Parathyroid adenoma (tissue), 2 donors: ENCODE measurements around the gene DRICH1.
"Not testable (repeated sequence)": the region's sequence is repeated elsewhere in the genome, so short reads cannot be mapped to it uniquely, and the experiment has no call there.

Experiments
- H2AFZ ChIP-seq: fragments of 300-600 bp; sonication (generic); one replicate; pipeline ENCODE4 v1.7.0; 2017; ENCODE audit warnings: antibody characterized with exemption, mild to moderate bottlenecking
- H3K27ac ChIP-seq: fragments of 300-600 bp; sonication (generic); one replicate; pipeline ENCODE4 v1.7.0; 2017
- H3K27me3 ChIP-seq: fragments of 300-600 bp; sonication (generic); one replicate; pipeline ENCODE4 v1.7.0; 2017; ENCODE audit warnings: low read length; ENCODE audit not compliant: control insufficient read depth, insufficient read depth
- H3K36me3 ChIP-seq: fragments of 300-600 bp; sonication (generic); one replicate; pipeline ENCODE4 v1.7.0; 2017; ENCODE audit warnings: low read length; ENCODE audit not compliant: control insufficient read depth, insufficient read depth
- H3K4me1 ChIP-seq: fragments of 300-600 bp; sonication (generic); one replicate; pipeline ENCODE4 v1.7.0; 2017; ENCODE audit warnings: control low read depth
- H3K4me2 ChIP-seq: fragments of 300-600 bp; sonication (generic); one replicate; pipeline ENCODE4 v1.7.0; 2017; ENCODE audit warnings: low read length
- H3K4me3 ChIP-seq: fragments of 300-600 bp; sonication (generic); one replicate; pipeline ENCODE4 v1.7.0; 2017; ENCODE audit warnings: low read depth, low read length
- H3K79me2 ChIP-seq: fragments of 300-600 bp; sonication (generic); one replicate; pipeline ENCODE4 v1.7.0; 2017; ENCODE audit warnings: control low read depth
- H3K9ac ChIP-seq: fragments of 300-600 bp; sonication (generic); one replicate; pipeline ENCODE4 v1.7.0; 2017; ENCODE audit warnings: mild to moderate bottlenecking
- H3K9me3 ChIP-seq: fragments of 300-600 bp; sonication (generic); one replicate; pipeline ENCODE4 v1.7.0; 2017; ENCODE audit warnings: low read length; ENCODE audit not compliant: control insufficient read depth
- TF ChIP-seq, protein P1 (sequence below): fragments of 300-600 bp; sonication (generic); IDR thresholded peaks from one replicate; pipeline ENCODE4 v1.7.0; 2017; ENCODE audit warnings: antibody characterized with exemption, mild to moderate bottlenecking
- donor health status: primary hyperparathyroidism.

Gene DRICH1

DNA sequence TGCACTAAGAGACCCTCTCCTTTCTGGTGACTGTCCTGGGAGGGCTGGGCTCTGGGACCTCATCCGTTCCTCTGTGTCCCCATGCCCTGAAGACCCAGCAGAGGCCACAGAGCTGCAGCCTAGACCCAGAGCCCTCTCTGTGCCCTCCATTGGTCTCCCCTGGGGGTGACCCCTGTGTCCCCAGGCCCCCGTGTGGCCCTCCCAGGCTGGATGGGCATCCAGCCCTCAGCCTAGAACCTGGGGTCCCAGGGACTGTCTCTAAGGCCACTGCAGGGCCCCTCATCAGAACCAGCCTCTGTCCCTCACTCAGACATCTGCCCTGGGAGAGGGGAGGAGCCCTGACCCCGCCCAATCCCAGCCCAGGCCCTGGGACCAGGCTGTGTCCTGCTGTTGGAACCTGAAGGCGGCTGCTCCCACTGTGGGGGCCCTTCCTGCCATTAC is 57.7 kb downstream of the DRICH1 start:
- Histone ChIP-seq H3K79me2 (no peaks in the 10 kb centered on the region), H3K36me3 (no peaks in the 10 kb centered on the region), H3K9ac (no peak overlapping the region), H3K4me1 (no peaks in the 10 kb centered on the region), H3K4me2 (no peak overlapping the region), H3K9me3 (no peaks in the 10 kb centered on the region), H2AFZ (no peak overlapping the region), H3K27ac (no peak overlapping the region), H3K4me3 (no peak overlapping the region), H3K27me3 (no peaks in the 10 kb centered on the region)
- TF ChIP-seq, protein P1, sequence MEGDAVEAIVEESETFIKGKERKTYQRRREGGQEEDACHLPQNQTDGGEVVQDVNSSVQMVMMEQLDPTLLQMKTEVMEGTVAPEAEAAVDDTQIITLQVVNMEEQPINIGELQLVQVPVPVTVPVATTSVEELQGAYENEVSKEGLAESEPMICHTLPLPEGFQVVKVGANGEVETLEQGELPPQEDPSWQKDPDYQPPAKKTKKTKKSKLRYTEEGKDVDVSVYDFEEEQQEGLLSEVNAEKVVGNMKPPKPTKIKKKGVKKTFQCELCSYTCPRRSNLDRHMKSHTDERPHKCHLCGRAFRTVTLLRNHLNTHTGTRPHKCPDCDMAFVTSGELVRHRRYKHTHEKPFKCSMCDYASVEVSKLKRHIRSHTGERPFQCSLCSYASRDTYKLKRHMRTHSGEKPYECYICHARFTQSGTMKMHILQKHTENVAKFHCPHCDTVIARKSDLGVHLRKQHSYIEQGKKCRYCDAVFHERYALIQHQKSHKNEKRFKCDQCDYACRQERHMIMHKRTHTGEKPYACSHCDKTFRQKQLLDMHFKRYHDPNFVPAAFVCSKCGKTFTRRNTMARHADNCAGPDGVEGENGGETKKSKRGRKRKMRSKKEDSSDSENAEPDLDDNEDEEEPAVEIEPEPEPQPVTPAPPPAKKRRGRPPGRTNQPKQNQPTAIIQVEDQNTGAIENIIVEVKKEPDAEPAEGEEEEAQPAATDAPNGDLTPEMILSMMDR, result no peak

DNA sequence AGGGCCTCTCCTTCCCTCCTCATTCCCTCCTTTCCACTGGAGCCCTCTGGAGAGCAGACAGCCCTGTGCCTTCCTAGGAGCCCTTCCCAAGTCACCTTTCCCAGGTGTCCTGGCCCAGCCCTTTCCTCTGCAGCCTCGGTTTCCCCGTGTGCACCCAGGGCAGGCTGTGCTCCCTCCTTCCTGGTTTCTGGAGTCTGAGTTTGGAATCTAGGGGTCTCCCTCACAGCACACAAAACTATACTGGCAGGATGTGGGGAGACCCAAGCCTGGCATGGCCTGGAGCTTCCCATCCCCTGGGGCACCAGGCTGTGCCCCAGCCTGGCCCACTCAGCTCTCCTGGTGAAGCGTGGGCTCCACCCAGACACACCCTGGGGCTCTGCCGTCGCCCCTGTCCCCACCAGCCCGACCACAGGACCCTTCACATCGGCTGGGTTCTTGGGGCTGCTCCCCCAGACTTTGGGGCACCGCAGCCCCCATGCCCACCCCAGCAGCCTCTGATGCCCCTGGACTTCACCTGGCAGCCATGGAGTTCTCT is 58.4 kb downstream of the DRICH1 start:
- not testable (repeated sequence) for H3K9me3 ChIP-seq, H3K27ac ChIP-seq, H3K36me3 ChIP-seq, H3K9ac ChIP-seq, H3K27me3 ChIP-seq, H3K4me1 ChIP-seq, H3K79me2 ChIP-seq, H2AFZ ChIP-seq, H3K4me2 ChIP-seq, H3K4me3 ChIP-seq

DNA sequence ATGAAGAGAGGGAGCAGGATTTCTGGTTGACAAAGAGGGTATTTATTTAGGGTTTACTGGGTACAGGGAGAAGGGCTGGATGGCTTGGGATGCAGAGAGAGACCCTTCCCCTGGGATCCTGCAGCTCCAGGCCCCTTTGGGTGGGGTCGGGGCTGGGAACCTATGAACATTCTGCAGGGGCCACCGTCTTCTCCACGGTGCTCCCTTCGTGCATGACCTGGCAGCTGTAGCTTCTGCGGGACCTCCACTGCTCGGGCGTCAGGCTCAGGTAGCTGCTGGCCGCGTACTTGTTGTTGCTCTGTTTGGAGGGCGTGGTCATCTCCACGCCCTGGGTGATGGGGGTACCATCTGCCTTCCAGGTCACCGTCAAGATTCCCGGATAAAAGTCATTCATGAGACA is 59.0 kb downstream of the DRICH1 start:
- not testable (repeated sequence) for H3K36me3 ChIP-seq, H2AFZ ChIP-seq, H3K79me2 ChIP-seq, H3K9ac ChIP-seq, H3K4me3 ChIP-seq, H3K9me3 ChIP-seq, H3K27me3 ChIP-seq, H3K4me2 ChIP-seq, H3K27ac ChIP-seq, H3K4me1 ChIP-seq

DNA sequence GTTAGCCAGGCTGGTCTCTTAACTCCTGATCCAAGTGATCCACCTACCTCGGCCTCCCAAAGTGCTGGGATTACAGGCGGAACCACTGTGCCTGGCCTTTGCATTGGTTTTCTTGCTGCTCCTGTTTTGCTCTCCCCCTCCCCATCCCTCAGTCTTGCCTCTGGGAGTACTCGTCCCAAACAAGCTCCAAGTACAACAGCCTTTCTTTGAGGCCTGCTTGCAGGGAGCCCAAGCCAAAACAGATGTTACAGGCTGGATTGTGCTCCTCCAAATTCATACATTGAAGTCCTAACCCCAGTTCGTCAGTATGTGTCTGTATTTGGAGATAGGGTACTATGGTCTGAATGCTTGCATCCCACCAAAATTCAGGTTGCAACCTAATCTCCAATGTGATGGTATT is 60.6 kb downstream of the DRICH1 start:
- Histone ChIP-seq H3K4me1 (no peaks in the 10 kb centered on the region), H3K9me3 (no peaks in the 10 kb centered on the region), H3K27ac (no peak overlapping the region), H3K27me3 (no peaks in the 10 kb centered on the region), H3K9ac (no peak overlapping the region), H3K4me2 (no peak overlapping the region), H3K4me3 (no peak overlapping the region), H3K36me3 (no peaks in the 10 kb centered on the region), H2AFZ (no peak overlapping the region), H3K79me2 (no peaks in the 10 kb centered on the region)
- TF ChIP-seq, protein P1, result no peak

DNA sequence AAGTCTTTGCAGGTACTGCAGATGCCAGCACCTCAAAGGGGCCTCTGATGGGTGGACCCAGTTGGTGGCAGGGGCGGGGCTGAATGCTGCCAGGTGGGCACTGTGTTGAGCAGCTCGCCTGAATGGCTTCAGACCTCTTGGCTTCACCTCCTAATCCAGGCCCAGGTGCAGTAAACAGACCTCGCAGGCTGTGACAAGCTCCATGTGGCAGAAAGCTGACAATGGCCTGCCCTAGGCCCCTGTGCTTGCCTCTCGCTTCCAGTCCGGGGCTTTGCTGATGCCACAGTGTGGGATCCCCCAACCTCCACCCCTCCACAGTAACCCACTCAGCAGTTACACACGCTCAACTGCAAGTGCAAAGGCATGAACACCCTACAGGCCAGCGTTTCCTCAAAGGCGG is 61.4 kb downstream of the DRICH1 start:
- H3K9ac ChIP-seq, result no peak overlapping the region
- H3K9me3 ChIP-seq, result no peaks in the 10 kb centered on the region
- H3K4me2 ChIP-seq, result no peak overlapping the region
- no peaks in the 10 kb centered on the region for H3K79me2 ChIP-seq
- no peak overlapping the region for H3K4me3 ChIP-seq
- TF ChIP-seq, protein P1, result no peak
- no peak overlapping the region for H2AFZ ChIP-seq
- H3K36me3 ChIP-seq, result no peaks in the 10 kb centered on the region
- no peak overlapping the region for H3K27ac ChIP-seq
- no peaks in the 10 kb centered on the region for H3K27me3 ChIP-seq
- no peaks in the 10 kb centered on the region for H3K4me1 ChIP-seq

DNA sequence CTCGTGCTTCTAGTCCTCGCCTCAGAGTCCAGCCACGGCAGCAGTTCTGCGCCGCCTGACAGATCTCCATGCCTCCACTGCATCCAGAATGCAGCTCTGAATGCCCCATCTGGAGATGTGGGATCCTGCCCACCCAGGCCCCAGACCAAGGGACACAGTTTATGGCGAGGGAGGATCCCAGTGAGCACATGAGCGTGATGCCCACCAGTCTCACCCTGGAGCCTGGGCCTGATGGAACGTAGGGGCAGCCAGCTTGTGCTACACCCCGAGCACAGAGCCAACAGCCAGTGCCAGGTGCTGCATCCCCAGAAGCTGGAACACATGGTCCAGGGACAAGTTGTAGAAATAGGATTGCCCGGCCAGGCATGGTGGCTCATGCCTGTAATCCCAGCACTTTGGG is 62.4 kb downstream of the DRICH1 start:
- H3K79me2 ChIP-seq, result no peaks in the 10 kb centered on the region
- no peaks in the 10 kb centered on the region for H3K27me3 ChIP-seq
- H3K27ac ChIP-seq, result no peak overlapping the region
- no peaks in the 10 kb centered on the region for H3K9me3 ChIP-seq
- H2AFZ ChIP-seq, result no peak overlapping the region
- H3K4me3 ChIP-seq, result no peak overlapping the region
- no peak overlapping the region for H3K9ac ChIP-seq
- H3K4me2 ChIP-seq, result no peak overlapping the region
- TF ChIP-seq, protein P1, result no peak
- no peaks in the 10 kb centered on the region for H3K4me1 ChIP-seq
- H3K36me3 ChIP-seq, result no peaks in the 10 kb centered on the region
